GM06990 (cell line): ENCODE data around the gene MT1B.

ENCODE experiments used
- DNase-seq: peaks from one replicate; pipeline ENCODE4 v3.0.0-alpha.2; 2011; ENCODE audit not compliant: insufficient read length; ENCODE audit errors: extremely low read depth
- H3K27me3 ChIP-seq: replicated peaks from 2 replicates; pipeline ENCODE4 v1.6.0; 2011; ENCODE audit warnings: low read length; ENCODE audit not compliant: control insufficient read depth, insufficient read depth
- H3K36me3 ChIP-seq: 2 replicates; pipeline ENCODE4 v1.5.1; 2011; ENCODE audit warnings: low read length; ENCODE audit not compliant: control insufficient read depth, insufficient read depth
- H3K4me3 ChIP-seq: replicated peaks from 2 replicates; pipeline ENCODE4 v1.5.1; 2011; ENCODE audit warnings: low read depth, mild to moderate bottlenecking, control low read depth, low read length
- CTCF ChIP-seq: IDR thresholded peaks from 2 replicates; pipeline ENCODE4 v1.5.1; 2011; ENCODE audit warnings: low read length, control low read depth, mild to moderate bottlenecking, inconsistent platforms; ENCODE audit not compliant: insufficient read depth, poor library complexity, severe bottlenecking

The MT1B gene

GRCh38 chr16:56632848-56633365 is 18.8 kb upstream of the MT1B start:
- H3K27me3 ChIP-seq = peaks cover 4% of the 10 kb centered on the region

GRCh38 chr16:56633535-56633934 is 18.2 kb upstream of the MT1B start:
- Histone ChIP-seq H3K36me3 (no peaks in the 10 kb centered on the region), H3K4me3 (no peak overlapping the region), H3K27me3 (peaks cover 4% of the 10 kb centered on the region)
- TF ChIP-seq CTCF = no peak
- DNase-seq = no peak

More at GRCh38 chr16:56632848-56633365, 18.8 kb upstream of the MT1B start:
- Histone ChIP-seq H3K36me3 (no peaks in the 10 kb centered on the region), H3K4me3 (no peak overlapping the region)
- no peak for DNase-seq
- no peak for TF ChIP-seq CTCF

GRCh38 chr16:56634715-56635440 is 16.8 kb upstream of the MT1B start:
- TF ChIP-seq CTCF = no peak
- Histone ChIP-seq H3K4me3 (no peak overlapping the region), H3K36me3 (no peaks in the 10 kb centered on the region), H3K27me3 (peaks cover 10% of the 10 kb centered on the region)
- no peak for DNase-seq

GRCh38 chr16:56635441-56635967 is 16.2 kb upstream of the MT1B start:
- TF ChIP-seq CTCF = no peak
- DNase-seq = no peak
- Histone ChIP-seq H3K36me3 (no peaks in the 10 kb centered on the region), H3K4me3 (no peak overlapping the region), H3K27me3 (peaks cover 10% of the 10 kb centered on the region)

GRCh38 chr16:56636616-56637413 is 14.9 kb upstream of the MT1B start:
- DNase-seq = no peak
- no peaks in the 10 kb centered on the region for H3K36me3 ChIP-seq
- no peak overlapping the region for H3K4me3 ChIP-seq
- TF ChIP-seq CTCF = no peak
- peaks cover 12% of the 10 kb centered on the region for H3K27me3 ChIP-seq
